A549 (cell line): ENCODE data around the gene SPAG17.

Source experiments
- EP300 ChIP-seq, 2 experiments: fragments of >200 bp; sonication (Bioruptor Twin); formaldehyde crosslinking; IDR thresholded peaks; 2 replicates in 1 of 2; 3 replicates in 1 of 2; pipeline ENCODE4 v1.6.1; 2016 to 2017
- HDAC2 ChIP-seq: fragments of 200-600 bp; sonication (generic); IDR thresholded peaks from 2 replicates; pipeline ENCODE4 v1.6.1; 2016
- NR3C1 ChIP-seq: fragments of >200 bp; sonication (Bioruptor Twin); formaldehyde crosslinking; IDR thresholded peaks from 3 replicates; pipeline ENCODE4 v1.6.1; 2017
- POLR2A ChIP-seq: IDR thresholded peaks from 2 replicates; pipeline ENCODE4 v1.6.1; 2012; ENCODE audit warnings: mild to moderate bottlenecking, low read length
- POLR2AphosphoS2 ChIP-seq: conservative IDR thresholded peaks from 2 replicates; pipeline ENCODE4 v1.6.1; 2012; ENCODE audit warnings: low read length, improper control_type of control experiment, inconsistent platforms
- RFX5 ChIP-seq: fragments of 450-650 bp; IDR thresholded peaks from 2 replicates; pipeline ENCODE4 v1.7.1; 2014; ENCODE audit warnings: antibody characterized with exemption, mild to moderate bottlenecking, moderate library complexity
- ZC3H11A ChIP-seq: fragments of 450-650 bp; IDR thresholded peaks from 2 replicates; pipeline ENCODE4 v1.6.1; 2014; ENCODE audit warnings: antibody characterized with exemption, mild to moderate bottlenecking
- TF ChIP-seq, protein P1 (sequence below): fragments of >200 bp; sonication (Bioruptor Twin); formaldehyde crosslinking; IDR thresholded peaks from 3 replicates; pipeline ENCODE4 v1.5.1; 2016
- TF ChIP-seq, protein P2 (sequence below): IDR thresholded peaks from 2 replicates; pipeline ENCODE4 v1.6.1; 2012

DNA sequence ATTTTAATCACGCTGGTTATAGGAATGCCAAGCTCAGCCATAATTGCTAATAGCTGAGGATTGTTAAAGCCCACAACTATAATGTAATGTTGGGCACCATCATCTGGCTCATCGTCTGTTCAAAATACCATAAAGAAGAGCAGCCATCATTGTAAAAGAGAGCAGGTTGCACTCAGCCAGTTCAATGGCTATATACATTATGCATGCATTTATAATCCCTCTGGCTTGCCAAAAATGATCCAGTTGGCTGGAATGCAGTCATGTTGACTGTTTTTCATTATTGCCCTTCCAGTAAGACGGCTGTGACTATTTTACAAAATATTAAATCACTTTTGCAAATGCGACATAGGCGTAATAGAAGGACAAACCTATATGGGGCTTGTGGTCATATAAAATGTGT is 85.3 kb downstream of the SPAG17 start:
- TF ChIP-seq, protein P1, sequence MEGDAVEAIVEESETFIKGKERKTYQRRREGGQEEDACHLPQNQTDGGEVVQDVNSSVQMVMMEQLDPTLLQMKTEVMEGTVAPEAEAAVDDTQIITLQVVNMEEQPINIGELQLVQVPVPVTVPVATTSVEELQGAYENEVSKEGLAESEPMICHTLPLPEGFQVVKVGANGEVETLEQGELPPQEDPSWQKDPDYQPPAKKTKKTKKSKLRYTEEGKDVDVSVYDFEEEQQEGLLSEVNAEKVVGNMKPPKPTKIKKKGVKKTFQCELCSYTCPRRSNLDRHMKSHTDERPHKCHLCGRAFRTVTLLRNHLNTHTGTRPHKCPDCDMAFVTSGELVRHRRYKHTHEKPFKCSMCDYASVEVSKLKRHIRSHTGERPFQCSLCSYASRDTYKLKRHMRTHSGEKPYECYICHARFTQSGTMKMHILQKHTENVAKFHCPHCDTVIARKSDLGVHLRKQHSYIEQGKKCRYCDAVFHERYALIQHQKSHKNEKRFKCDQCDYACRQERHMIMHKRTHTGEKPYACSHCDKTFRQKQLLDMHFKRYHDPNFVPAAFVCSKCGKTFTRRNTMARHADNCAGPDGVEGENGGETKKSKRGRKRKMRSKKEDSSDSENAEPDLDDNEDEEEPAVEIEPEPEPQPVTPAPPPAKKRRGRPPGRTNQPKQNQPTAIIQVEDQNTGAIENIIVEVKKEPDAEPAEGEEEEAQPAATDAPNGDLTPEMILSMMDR: no peak
- TF ChIP-seq EP300 (IDR thresholded peaks at IDR 0.05) (no peak), POLR2AphosphoS2 (no peak), ZC3H11A (no peak), NR3C1 (no peak), RFX5 (no peak), HDAC2 (no peak), POLR2A (no peak)
- TF ChIP-seq, protein P2, sequence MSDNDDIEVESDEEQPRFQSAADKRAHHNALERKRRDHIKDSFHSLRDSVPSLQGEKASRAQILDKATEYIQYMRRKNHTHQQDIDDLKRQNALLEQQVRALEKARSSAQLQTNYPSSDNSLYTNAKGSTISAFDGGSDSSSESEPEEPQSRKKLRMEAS: no peak
